Measurements from ENCODE around the gene LRRC63.
A peak's percentile ranks its signal among the peaks of the same experiment; 100 is the strongest.
"Not testable (repeated sequence)": the region's sequence is repeated elsewhere in the genome, so short reads cannot be mapped to it uniquely, and the experiment has no call there.

LRRC63 gene

DNA sequence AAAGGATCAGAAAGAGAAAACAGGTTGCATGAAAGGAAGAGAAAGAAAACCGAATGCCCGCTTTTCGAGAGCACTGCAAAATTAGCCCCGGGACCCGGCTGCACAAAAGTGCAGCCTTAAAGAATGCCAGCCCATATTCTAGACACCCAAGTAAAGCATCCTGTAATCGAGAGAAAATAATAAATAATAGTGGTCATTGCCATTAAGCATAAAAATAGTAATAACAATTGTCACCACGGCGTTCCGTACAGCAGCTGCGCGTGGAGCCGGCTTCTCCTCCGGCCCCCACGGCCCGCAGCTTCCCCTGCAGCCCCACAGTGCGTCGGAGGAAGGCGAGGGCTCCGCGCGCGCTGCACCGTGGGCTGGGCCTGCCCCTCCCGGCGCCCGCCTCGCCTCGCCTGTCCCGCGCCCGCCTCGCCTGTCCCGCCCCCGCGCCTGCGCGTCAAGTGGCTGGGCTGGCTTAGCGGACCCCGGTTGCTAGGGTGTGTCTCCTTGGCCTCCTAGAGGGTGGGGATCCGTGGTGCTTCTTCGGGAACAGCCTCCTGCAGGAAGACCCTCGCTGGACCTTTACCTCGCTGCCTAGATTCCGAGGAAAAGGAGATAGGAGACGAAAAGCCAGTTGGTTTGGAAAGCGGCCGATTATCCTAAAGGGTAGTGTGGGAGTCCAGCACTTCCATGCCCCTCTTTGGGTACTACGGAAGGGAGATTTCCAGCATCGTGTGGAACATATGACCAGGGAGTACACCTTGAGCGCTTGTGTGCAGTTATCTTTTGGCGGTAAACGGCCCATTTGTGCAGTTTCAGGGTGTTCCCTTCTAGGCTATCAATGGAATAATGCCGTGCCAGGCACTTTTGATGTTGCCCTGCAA lies at the start of gene LRRC63:
LRRC63 (plus strand) TSS at position 446 of the 869 bp plus-strand sequence. CDS start 1,107 bp downstream, outside the sequence.
- no peak for TF ChIP-seq CTCF (IDR thresholded peaks at IDR 0.05; ENCODE audit: insufficient read depth, missing control alignments)
- FAIRE-seq (no peak), DNase-seq (ENCODE audit: insufficient read length, low spot score) (peak; percentile 22)

GRCh38 chr13:46162741-46163140 lies 49.0 kb upstream of the LRRC63 start:
- FAIRE-seq; DNase-seq (ENCODE audit: insufficient read length, low spot score): not testable (repeated sequence)

GRCh38 chr13:46164661-46165060 lies 47.1 kb upstream of the LRRC63 start:
- DNase-seq (ENCODE audit: insufficient read length, low spot score) (no peak), FAIRE-seq (no peak)
- no peak for TF ChIP-seq CTCF (IDR thresholded peaks at IDR 0.05; ENCODE audit: insufficient read depth, missing control alignments)

- DNase-seq (ENCODE audit: insufficient read length, low spot score) (no peak), FAIRE-seq (no peak)
- TF ChIP-seq CTCF (IDR thresholded peaks at IDR 0.05; ENCODE audit: insufficient read depth, missing control alignments), result no peak
Observed at GRCh38 chr13:46165485-46166223, 46.1 kb upstream of the LRRC63 start.

DNA sequence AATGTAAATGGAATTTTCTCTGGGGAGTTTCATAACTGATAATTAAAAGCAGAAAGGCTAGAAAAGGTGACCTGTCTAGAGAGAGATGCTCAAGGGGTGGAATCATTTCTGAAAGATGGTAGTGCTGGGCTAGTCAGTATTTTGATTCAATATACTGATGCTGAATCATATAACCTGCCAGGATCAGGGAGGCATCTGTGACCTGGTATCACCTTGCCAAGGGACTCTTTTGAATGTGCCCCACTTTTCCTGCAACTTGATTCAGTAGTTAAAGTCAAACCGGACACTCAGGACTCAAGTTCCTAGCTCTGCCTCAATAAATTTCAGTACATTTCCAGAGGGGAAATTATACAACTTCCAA lies 45.5 kb upstream of the LRRC63 start:
- DNase-seq (ENCODE audit: insufficient read length, low spot score) (no peak), FAIRE-seq (no peak)
- TF ChIP-seq CTCF (IDR thresholded peaks at IDR 0.05; ENCODE audit: insufficient read depth, missing control alignments), result no peak

GRCh38 chr13:46166947-46167610 lies 44.6 kb upstream of the LRRC63 start:
- FAIRE-seq (no peak), DNase-seq (ENCODE audit: insufficient read length, low spot score) (no peak)
- no peak for TF ChIP-seq CTCF (IDR thresholded peaks at IDR 0.05; ENCODE audit: insufficient read depth, missing control alignments)

GRCh38 chr13:46168341-46168740 lies 43.4 kb upstream of the LRRC63 start:
- FAIRE-seq (no peak), DNase-seq (ENCODE audit: insufficient read length, low spot score) (no peak)
- no peak for TF ChIP-seq CTCF (IDR thresholded peaks at IDR 0.05; ENCODE audit: insufficient read depth, missing control alignments)
